ENCODE data around the gene CIAO3.

The CIAO3 gene

DNA sequence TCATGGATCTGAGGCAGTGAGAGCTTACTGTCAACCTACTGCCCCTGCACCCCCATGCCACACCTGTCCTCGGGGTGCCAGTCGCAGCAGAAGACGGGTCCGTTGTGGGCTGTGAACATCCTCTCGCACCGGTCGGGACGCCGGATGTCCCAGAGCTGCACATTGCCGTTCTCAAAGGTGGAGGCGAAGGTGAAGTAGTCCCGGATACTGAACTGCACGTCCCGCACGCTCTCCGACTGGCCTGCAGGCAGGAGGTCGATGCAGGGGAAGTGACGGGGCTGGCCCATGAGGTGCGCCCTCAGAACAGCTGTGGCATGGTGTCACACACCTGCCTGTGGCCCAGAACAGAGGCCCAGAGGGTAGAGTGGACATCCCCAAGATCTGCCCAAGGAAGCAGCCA, 53.3 kb downstream of the CIAO3 start:
- no peak for DNase-seq

DNA sequence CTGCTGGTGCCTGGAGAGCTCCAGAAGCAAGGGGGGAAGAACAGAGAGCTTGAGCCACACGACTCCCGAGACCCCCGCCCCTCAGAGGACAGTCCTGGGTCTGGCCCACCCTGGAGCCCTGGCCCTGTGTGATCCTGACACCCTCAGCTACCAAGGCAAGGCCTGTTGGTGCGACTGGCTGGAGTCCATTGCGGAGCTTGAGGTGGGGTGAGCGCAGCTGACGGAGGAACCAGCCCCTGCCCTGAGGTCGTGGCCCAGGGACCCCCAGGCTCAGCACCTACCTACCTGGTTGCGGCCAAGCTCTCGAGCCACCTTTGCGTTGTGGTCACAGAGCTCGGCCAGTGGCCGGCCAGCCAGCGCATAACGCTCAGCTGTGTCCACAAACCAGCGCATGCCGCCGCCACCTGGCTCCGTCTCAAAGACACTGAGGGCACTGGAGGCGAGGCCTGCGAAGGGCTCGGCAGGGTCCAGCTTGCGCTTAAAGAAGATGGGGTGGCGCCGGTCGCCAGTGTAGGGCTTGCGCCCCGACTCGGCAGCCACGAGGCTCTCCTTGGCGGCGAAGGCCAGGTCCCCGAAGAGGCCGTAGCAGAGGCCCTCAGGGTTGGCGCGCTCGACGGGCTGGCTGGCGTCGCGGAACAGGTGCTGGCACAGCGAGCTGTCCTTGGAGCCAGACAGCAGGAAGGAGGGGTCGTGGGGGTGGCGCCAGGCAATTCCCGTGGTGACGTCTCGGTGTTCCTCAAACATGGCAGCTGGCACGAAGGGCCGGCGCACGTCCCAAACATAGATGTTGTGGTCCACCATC, 54.1 kb downstream of the CIAO3 start:
- no peak for DNase-seq

GRCh38 chr16:685967-686366, 54.8 kb downstream of the CIAO3 start:
- no peak for DNase-seq

DNA sequence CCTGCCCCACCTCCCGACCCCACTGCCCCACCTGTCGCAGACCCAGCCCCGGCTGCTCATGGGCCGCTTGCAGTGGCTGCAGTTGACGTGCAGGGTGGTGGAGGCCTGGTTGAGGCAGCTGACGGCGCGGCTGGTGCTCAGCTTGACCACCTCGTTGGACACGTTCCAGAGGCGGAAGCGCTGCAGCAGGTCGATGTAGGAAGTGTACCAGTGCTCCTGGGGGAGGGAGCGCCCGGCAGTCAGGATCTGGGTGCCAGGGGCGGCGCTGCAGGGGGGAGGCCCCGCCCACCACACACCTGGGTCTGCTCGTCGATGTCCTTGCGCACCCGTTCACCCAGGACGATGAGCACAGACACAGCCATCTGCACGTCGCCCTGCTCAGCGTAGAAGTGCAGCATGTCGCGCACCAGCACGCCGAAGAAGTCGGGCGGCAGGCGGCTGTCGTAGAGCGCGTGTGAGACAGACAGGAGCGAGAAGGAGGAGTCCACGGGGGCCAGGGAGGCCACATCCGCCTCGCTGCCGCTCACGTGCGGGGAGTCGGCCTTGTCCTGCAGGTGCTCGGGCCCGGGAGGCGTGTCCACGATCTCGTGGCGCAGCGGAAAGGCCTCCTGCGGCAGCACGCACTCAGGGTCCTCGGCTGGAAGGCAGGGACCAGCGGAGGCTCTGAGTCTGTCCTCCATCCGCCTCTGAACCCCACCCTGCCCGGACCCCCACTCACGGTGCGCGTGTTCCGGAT, 55.7 kb downstream of the CIAO3 start:
- DNase-seq = peak; percentile 59

GRCh38 chr16:684071-684794, 56.6 kb downstream of the CIAO3 start, which contains the start of gene JMJD8:
Gene JMJD8 (minus strand): TSS chr16:684334. CDS start chr16:684319, 15 bp downstream.
- peak; percentile 56 for DNase-seq

DNA sequence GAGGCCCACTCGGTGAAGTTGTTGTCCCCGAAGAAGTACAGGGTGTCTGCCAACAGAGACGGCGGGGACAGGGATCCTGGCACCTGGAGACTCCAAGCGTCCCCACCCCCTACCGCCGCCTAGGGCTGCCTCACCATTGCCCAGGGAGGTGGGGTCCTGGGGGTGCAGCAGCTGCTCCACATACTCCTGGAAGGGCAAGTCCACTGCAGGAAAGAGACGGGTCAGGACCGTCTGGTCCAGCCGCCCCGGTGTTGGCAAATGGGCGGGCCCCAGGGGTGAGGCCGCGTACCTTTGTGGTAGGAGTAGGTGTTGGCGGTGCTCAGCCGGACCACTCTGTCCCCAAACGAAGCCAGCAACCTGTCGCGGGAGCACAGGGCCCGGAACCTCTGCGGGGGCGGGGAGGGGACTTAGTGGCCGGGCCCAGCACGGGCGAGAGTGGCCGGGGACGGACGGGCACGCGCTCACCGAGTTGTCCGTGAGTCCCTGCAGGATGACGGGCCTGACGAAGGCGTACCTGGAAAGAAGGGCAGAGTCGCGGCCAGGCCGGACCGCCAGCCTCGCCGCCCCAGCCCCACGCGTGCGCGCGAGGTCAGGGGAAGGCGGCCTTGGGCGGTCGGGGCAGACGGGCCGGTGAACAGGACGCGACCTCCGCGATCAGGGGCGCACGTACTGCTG, 57.3 kb downstream of the CIAO3 start:
- DNase-seq = no peak

GRCh38 chr16:682493-683395, 58.1 kb downstream of the CIAO3 start:
- no peak for DNase-seq

- DNase-seq = no peak
These were observed 58.9 kb downstream of the CIAO3 start for GRCh38 chr16:681746-682427.

GRCh38 chr16:680967-681745, 59.6 kb downstream of the CIAO3 start:
- DNase-seq = no peak

DNA sequence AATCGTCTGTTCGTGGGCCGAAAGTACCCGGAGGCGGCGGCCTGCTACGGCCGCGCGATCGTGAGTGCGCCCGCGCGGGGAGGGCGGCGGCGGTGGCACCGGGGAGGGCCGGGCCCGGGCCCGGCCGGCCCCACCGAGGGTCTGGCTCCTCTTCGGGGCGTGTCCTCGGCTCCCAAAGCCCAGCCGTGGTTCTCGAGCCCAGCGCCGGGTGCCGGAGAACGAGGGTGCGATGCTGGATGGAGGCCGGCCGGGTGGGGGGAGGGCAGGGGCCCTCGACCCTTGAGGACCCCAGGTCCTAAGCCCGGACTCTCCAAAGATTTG, 60.2 kb downstream of the CIAO3 start:
- no peak for DNase-seq

DNA sequence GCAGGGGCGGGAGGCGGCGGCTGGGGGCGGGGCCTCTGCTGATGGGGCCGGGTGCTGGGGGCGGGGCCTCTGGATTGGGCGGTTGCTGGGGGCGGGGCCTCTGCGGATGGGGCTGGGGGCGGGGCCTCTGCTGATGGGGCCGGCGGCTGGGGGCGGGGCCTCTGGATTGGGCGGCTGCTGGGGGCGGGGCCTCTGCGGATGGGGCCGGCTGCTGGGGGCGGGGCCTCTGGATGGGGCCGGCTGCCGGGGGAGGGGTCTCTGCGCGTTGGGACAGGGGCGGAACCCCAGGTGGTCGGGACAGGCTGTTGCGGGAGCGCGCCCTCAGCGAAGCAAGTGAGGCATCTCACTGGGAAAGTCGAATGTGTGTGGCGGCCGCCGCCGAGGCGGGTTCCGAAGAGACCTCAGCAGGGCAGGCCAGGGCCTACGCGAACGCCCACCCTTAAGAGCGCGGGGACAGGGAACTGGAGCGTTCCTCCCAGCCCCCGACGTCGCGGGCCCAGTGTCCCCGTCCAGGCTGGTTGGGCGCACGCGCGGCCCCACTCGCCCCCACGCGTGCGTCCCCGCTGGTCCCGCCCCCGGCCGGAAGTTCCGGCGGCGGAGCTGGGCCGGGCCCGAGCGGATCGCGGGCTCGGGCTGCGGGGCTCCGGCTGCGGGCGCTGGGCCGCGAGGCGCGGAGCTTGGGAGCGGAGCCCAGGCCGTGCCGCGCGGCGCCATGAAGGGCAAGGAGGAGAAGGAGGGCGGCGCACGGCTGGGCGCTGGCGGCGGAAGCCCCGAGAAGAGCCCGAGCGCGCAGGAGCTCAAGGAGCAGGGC, 60.8 kb downstream of the CIAO3 start, which contains the start of gene STUB1:
Gene STUB1, plus strand, starts transcription at position 597 of the 811 bp plus-strand sequence. Its CDS starts 116 bp downstream, at position 713.
- no peak for DNase-seq
